Measurements from ENCODE around the gene TMBIM4. TPM values are rescaled to one million over a fixed set of nuclear protein-coding genes. Genes with fewer than 3 reads are reported as not detected.

TMBIM4 gene
- total and polyA plus RNA-seq, 4 donors = 58.6 to 154 (median 102) TPM

GRCh38 chr12:66085998-66086397, 83.8 kb downstream of the TMBIM4 start (continued):
- TF ChIP-seq CTCF (IDR thresholded peaks at IDR 0.05; ENCODE audit: low read depth, low read length, missing input control) (no peak), SP1 (IDR thresholded peaks at IDR 0.05) (no peak), FOXA1 (IDR thresholded peaks at IDR 0.05) (no peak), ZBTB33 (IDR thresholded peaks at IDR 0.05) (no peak)

Other genes starting within 250 kb of the TMBIM4 start
- 1 to 10 TPM; 2.6 to 3.0 TPM for gene LLPH, start 39.2 kb downstream of the TMBIM4 start, total RNA-seq
- gene LLPH, start 39.2 kb downstream of the TMBIM4 start, polyA plus RNA-seq = 10 to 100 TPM; 10.1 to 18.1 TPM
- 1 to 10 TPM; 5.6 to 8.6 TPM for gene IRAK3, start 19.2 kb upstream of the TMBIM4 start, total RNA-seq
- gene IRAK3, start 19.2 kb upstream of the TMBIM4 start, polyA plus RNA-seq = 1 to 10 TPM; 1.1 to 1.3 TPM
- 1 to 10 TPM; 4.3 to 8.0 TPM for gene HELB, start 132.5 kb upstream of the TMBIM4 start, total RNA-seq
- 1 to 10 TPM in 1 of 2 donors, under 1 TPM in 1; 0.18 to 1.6 TPM for gene HELB, start 132.5 kb upstream of the TMBIM4 start, polyA plus RNA-seq